WTC11 (cell line): ENCODE results near the gene SEZ6. TPM values are rescaled to one million over a fixed set of nuclear protein-coding genes. Genes with fewer than 3 reads are reported as not detected.
A peak's percentile ranks its signal among the peaks of the same experiment; 100 is the strongest.

Source experiments
- ATAC-seq: fragments of 200-7000 bp; cut with Tn5 transposase; 2 replicates; pipeline ENCODE4 v1.10.0; 2021; ENCODE audit warnings: mild to moderate bottlenecking, moderate library complexity
- CTCF ChIA-PET: fragments of 300-600 bp; sonication (Branson Sonifier 250); formaldehyde crosslinking; loops from one replicate; lab custom pipeline; 2021; ENCODE audit warnings: antibody characterized with exemption; lab: Charles Lee
- POLR2A ChIA-PET: fragments of 350-600 bp; sonication (Branson Sonifier 250); formaldehyde crosslinking; loops from one replicate; lab custom pipeline; 2021; ENCODE audit warnings: antibody characterized with exemption; lab: Charles Lee
- DNase-seq: peaks from one replicate; pipeline ENCODE4 v3.0.0; 2021; ENCODE audit warnings: low spot score
- H3K27ac Mint-ChIP-seq: 2 replicates; pipeline ENCODE4 v1.8.0; 2021; ENCODE audit warnings: mixed read lengths
- H3K27me3 Mint-ChIP-seq: 2 replicates; pipeline ENCODE4 v1.8.0; 2021; ENCODE audit warnings: low read depth, mild to moderate bottlenecking, moderate library complexity, mixed read lengths
- H3K36me3 Mint-ChIP-seq: 2 replicates; pipeline ENCODE4 v1.8.0; 2021; ENCODE audit warnings: mixed read lengths
- H3K4me1 Mint-ChIP-seq: 2 replicates; pipeline ENCODE4 v1.8.0; 2022; ENCODE audit warnings: mixed read lengths
- H3K4me3 Mint-ChIP-seq: 2 replicates; pipeline ENCODE4 v1.8.0; 2021; ENCODE audit warnings: mild to moderate bottlenecking, moderate library complexity, mixed read lengths
- H3K9me3 Mint-ChIP-seq: 2 replicates; pipeline ENCODE4 v1.8.0; 2021; ENCODE audit warnings: mixed read lengths
- ERG ChIP-seq: fragments of 250-450 bp; sonication (Bioruptor Pico); IDR thresholded peaks from 2 replicates; pipeline ENCODE4 v1.8.0; 2021; ENCODE audit warnings: mild to moderate bottlenecking
- TP53 ChIP-seq: sonication (generic); formaldehyde crosslinking; IDR thresholded peaks from 2 replicates; pipeline ENCODE4 v1.8.1; 2023; ENCODE audit warnings: mild to moderate bottlenecking, missing genetic modification reagents
- total RNA-seq: library from RNA; stranded (reverse); gene quantifications from 3 replicates; pipeline ENCODE4 v1.2.3, GENCODE V29; 2021

The SEZ6 gene
- total RNA-seq, 1 experiment from 2014 or later: 3.0 TPM

GRCh38 chr17:28906276-28906675 lies 99.6 kb downstream of the SEZ6 start:
- Mint-ChIP-seq H3K27ac (peak overlapping the region; percentile 57; the same call in 1 of the 2 replicates), H3K9me3 (no peaks in the 10 kb centered on the region), H3K36me3 (peaks cover 47% of the 10 kb centered on the region), H3K27me3 (no peaks in the 10 kb centered on the region), H3K4me3 (no peak overlapping the region), H3K4me1 (peaks cover 47% of the 10 kb centered on the region)
- DNase-seq (no peak), ATAC-seq (no peak)
- no peak for TF ChIP-seq ERG
- TF ChIP-seq TP53 (CRISPR knock-in tag): no peak
- ChIA-PET CTCF (interaction anchor here (2.2 to 9.0 kb wide), 2 partner anchors 47 to 178 kb away, joined by 8 to 103 read pairs; partner anchors contain the start of genes NEK8 and TLCD1), POLR2A (no interaction called here)

Other genes with a start within 250 kb of the SEZ6 start
- gene FAM222B, start 163.2 kb downstream of the SEZ6 start, total RNA-seq: 86.6 to 94.6 TPM (median 91.5 TPM) in 3 replicates
- 70.1 to 77.0 TPM (median 72.0 TPM) in 3 replicates for gene ERAL1, start 151.0 kb downstream of the SEZ6 start, total RNA-seq
- gene FLOT2, start 108.3 kb downstream of the SEZ6 start, total RNA-seq: 139 to 153 TPM (median 144 TPM) in 3 replicates
- gene DHRS13, start 103.0 kb downstream of the SEZ6 start, total RNA-seq: 26.5 to 29.5 TPM (median 28.5 TPM) in 3 replicates
- gene PHF12, start 54.5 kb downstream of the SEZ6 start, total RNA-seq: 57.7 to 69.8 TPM (median 61.3 TPM) in 3 replicates
- gene PIPOX, start 37.1 kb upstream of the SEZ6 start, total RNA-seq: 32.4 to 34.2 TPM (median 34.1 TPM) in 3 replicates
- 38.5 to 54.9 TPM (median 42.5 TPM) in 3 replicates for gene MYO18A, start 174.4 kb upstream of the SEZ6 start, total RNA-seq
- gene CRYBA1, start 240.8 kb upstream of the SEZ6 start, total RNA-seq: not detected in 3 replicates